Ectodermal cell (in vitro differentiated cells): ENCODE results near the gene DPP10.

Experiments
- H3K27ac ChIP-seq: 2 replicates; pipeline ENCODE4 v1.7.0; 2013; ENCODE audit warnings: mild to moderate bottlenecking, low read depth, low read length; ENCODE audit not compliant: insufficient read depth, poor library complexity, severe bottlenecking
- H3K27me3 ChIP-seq: 2 replicates; pipeline ENCODE4 v1.7.0; 2013; ENCODE audit warnings: mild to moderate bottlenecking, low read length; ENCODE audit not compliant: insufficient read depth, control insufficient read depth, poor library complexity, severe bottlenecking
- H3K36me3 ChIP-seq: one replicate; pipeline ENCODE4 v1.7.0; 2013; ENCODE audit warnings: low read length; ENCODE audit not compliant: control insufficient read depth, insufficient read depth
- H3K4me1 ChIP-seq: one replicate; pipeline ENCODE4 v1.7.0; 2013; ENCODE audit warnings: low read length; ENCODE audit not compliant: control insufficient read depth, insufficient read depth
- H3K4me3 ChIP-seq: 2 replicates; pipeline ENCODE4 v1.7.0; 2013; ENCODE audit warnings: low read depth, low read length, control low read depth; ENCODE audit not compliant: insufficient read depth
- H3K9me3 ChIP-seq: 2 replicates; pipeline ENCODE4 v1.7.0; 2013; ENCODE audit warnings: mild to moderate bottlenecking, low read length, moderate library complexity; ENCODE audit not compliant: control insufficient read depth
- WGBS, 2 experiments: methylation state at CpG; one replicate each; pipeline ENCODE4 v1.1.7; 2013; ENCODE audit warnings: missing lambda C conversion rate in 2 of 2; 5-methylcytosine and 5-hydroxymethylcytosine counted together

Gene DPP10

DNA sequence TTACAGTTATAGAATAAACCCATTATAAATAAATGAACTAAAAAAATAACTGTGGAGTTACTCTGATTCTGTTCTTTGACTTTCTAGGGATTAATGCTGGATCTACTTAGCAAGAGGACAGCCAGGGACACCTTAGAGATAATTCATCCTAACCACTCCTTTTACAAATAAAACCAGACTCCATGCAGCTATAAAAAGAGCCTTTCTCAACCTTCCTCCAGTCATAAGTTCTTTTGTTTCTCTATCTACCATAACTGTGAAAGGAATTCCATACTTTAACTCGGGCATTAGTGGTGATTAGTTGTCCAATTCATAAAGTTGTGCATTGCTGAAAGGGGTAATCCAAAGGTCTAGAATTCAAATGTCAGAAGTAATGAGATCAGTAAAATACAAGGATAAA, 682.4 kb downstream of the DPP10 start:
- Histone ChIP-seq H3K36me3 (no peaks in the 10 kb centered on the region), H3K27ac (no peak overlapping the region), H3K27me3 (no peaks in the 10 kb centered on the region), H3K9me3 (no peaks in the 10 kb centered on the region), H3K4me1 (no peaks in the 10 kb centered on the region), H3K4me3 (no peak overlapping the region)
- WGBS, 2 experiments: 80 to 100% methylated on average over 1 of the region's 1 CpG

DNA sequence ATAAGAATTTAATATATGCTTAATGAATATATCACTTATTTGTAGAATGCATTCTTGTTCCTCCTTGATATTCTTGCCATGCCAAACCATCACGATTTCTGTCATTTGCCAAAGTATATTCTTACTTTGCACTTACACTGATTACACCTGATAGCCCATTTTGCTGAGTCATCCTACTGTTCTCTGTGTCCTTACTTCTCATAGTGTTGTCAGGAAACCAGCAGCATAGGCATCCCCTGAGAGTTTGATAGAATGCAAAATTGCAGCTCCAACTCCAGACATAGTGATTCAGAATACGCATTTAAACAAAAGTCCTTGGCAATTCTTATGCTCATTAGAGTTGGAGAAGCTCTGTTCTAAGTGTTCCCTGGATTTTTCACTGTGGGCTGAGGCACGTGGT, 687.1 kb downstream of the DPP10 start:
- H3K4me1 ChIP-seq: no peaks in the 10 kb centered on the region
- H3K27ac ChIP-seq: no peak overlapping the region
- 86 to 89% methylated on average over 3 of the region's 3 CpGs for WGBS, 2 experiments
- H3K27me3 ChIP-seq: no peaks in the 10 kb centered on the region
- no peaks in the 10 kb centered on the region for H3K36me3 ChIP-seq
- no peaks in the 10 kb centered on the region for H3K9me3 ChIP-seq
- H3K4me3 ChIP-seq: no peak overlapping the region

DNA sequence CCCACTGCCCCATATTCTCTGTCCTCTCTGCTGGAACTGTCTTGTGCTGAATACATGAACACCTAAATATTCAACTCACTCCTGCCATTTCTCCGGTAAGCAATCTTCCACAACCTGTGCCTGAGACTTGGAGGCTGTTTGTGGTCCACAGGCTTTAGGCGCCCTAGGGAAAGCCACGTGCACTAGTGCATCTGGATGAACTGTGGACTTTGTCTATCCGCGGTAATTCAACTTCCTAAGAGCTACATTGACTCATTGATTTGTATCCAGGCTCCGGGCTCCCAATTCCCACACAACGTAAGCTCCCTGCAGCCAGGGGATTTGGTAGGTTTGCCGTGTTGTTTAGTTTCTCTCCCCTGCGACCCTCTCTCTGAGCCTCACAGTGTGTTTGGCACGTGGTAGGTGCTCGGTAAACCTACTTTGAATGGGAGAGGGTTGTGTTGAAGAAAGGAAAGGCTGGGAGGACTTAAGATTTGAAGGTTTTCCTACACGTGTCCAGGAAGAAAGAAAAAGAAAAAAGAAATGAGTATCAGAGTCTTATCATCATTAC, 718.2 kb downstream of the DPP10 start:
- H3K4me3 ChIP-seq: peak overlapping the region; percentile 53
- 58 to 62% methylated on average over 12 of the region's 12 CpGs for WGBS, 2 experiments
- H3K36me3 ChIP-seq: no peaks in the 10 kb centered on the region

DNA sequence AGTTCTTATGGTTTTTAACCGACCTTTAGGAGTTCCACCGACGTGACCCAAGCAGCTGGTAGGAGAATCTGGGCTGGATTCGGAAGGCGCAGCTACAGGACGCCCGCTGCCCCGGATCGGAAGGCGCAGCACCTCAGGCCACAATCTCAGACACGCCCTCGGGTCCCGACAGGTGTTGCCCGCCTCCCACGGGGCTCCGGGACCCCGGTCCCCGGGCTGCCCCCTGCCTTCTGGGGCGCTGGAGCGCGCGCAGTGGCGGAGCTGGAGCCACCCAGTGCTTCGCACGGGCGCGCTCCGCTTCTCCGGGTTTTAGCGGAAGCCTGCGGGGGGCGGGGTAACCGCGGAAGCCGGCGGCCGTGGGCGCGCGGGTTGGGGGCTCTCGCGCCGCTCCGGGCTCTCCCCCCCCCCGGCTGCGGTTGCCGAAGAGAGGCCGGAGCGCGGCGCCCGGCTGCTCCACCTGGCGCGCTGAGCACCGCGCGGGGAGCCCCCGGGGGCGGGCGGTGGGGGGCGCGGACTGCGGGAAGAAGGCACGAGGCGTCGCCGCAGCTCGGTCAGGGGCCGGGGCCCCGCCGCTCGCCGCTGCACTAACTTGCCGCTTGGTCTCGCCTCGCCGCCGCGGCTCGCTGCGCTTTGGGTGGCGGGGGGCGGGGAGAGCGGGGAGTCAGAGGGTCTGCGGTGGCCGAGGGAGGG, 718.8 kb downstream of the DPP10 start:
- peak overlapping the region; percentile 53 for H3K4me3 ChIP-seq
- no peaks in the 10 kb centered on the region for H3K36me3 ChIP-seq
- H3K9me3 ChIP-seq: no peaks in the 10 kb centered on the region
- H3K27ac ChIP-seq: no peak overlapping the region
- H3K27me3 ChIP-seq: peaks cover 48% of the 10 kb centered on the region
- 1% methylated on average over 86 of the region's 86 CpGs for WGBS, 2 experiments
- no peaks in the 10 kb centered on the region for H3K4me1 ChIP-seq

More for the DNA sequence above, 718.2 kb downstream of the DPP10 start:
- no peaks in the 10 kb centered on the region for H3K4me1 ChIP-seq
- no peak overlapping the region for H3K27ac ChIP-seq
- H3K9me3 ChIP-seq: no peaks in the 10 kb centered on the region
- H3K27me3 ChIP-seq: peaks cover 48% of the 10 kb centered on the region

DNA sequence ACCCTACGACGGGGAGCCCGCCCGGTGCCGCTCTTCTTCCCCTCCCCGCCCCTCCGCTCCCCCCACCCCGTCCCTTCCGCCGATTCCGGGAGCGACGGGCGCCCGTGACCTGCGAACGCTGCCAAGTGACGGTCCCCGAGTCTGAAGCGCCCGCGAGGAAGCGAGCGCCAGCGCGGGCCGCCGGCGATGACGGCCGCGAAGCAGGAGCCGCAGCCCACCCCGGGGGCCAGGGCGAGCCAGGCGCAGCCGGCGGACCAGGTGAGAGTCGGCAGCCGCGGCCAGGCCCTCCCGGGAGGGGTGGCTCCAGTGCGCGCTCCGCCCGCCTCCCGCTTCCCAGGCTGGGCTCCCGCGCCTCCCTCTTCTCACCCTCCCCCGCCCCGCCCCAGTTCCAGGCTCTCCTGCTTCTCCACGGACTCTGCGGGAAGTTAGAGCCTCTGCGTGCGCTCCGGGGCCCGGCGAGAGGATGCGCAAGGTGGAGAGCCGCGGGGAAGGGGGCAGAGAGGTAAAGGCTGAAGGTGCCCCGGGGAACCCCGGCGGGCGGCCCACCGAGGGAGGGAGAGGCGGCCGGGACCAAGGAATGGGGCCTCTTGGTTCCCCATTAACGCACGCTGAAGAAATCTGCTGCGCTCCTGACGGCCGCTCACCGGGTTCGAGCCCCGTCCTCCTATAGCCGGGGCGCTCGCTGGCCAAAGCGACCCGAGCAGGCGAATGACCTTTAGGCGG, 719.5 kb downstream of the DPP10 start:
- Histone ChIP-seq H3K36me3 (no peaks in the 10 kb centered on the region), H3K4me3 (peak overlapping the region; percentile 53), H3K9me3 (no peaks in the 10 kb centered on the region), H3K27me3 (peaks cover 48% of the 10 kb centered on the region), H3K27ac (no peak overlapping the region), H3K4me1 (no peaks in the 10 kb centered on the region)
- WGBS, 2 experiments: 0% methylated on average over 81 to 83 of the region's 83 CpGs

DNA sequence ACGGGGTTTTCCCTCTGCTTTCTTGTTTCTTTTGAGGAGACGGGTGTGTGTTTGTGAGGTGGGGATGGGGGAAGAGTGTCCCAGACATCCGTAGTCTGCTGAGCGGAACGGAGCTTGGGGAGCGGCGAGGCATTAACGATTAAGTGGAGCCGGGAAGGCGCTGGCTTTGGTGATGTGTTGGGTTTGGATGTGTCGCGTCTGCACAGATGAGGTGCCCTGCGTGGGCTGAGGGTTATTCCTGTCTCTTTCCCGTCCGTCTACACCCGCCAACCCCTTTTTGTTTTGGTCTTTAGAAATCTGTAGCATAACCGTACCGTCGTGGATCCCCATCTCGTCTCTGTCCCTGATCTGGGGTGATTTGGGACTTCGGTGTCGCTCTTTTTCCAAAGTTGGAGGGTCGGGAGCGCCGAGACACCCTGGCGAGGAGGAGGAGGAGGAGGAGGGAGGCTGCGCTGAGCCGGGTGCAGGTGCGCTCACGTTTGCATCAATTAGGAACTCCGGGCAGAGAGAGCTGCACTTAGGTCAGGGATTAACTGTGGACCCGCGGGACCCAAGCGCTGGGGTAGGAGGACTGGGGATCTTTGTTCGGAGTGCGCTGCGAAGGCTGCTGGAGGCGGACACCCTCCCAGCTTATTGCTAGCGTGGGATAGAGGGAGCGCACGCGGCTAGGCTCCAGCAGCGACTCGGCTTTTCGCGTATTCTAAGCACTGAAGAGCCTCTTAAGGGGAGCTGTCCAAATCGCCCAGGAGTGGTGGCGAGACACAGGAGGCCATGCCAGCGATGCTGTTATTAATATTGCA, 720.3 kb downstream of the DPP10 start:
- no peaks in the 10 kb centered on the region for H3K9me3 ChIP-seq
- WGBS, 2 experiments: 1 to 2% methylated on average over 49 of the region's 49 CpGs
- H3K4me3 ChIP-seq: peak overlapping the region; percentile 53
- no peaks in the 10 kb centered on the region for H3K4me1 ChIP-seq
- no peaks in the 10 kb centered on the region for H3K36me3 ChIP-seq
- H3K27me3 ChIP-seq: peaks cover 48% of the 10 kb centered on the region
- no peak overlapping the region for H3K27ac ChIP-seq

DNA sequence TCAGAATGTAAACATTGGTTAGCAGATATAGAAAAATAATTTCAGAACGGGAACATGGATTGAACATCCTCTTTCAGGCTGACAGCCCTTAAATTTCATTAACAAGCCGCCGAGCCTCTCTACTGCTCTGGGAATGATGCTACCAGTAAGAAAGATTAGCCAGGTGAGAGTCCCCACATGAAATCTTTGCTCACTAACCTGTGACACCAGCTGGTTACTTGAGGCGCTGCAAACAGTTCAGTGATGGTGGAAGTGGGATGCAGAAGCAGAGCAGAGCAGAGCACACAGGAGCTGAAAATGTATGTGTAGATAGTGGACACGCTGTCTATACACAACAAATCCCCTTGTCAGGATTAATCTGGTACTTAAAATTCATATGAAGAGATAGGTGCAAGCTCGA, 721.1 kb downstream of the DPP10 start:
- no peak overlapping the region for H3K4me3 ChIP-seq
- H3K27me3 ChIP-seq: peaks cover 48% of the 10 kb centered on the region
- 61 to 63% methylated on average over 5 to 6 of the region's 6 CpGs for whole genome bisulfite sequencing, 2 experiments
- H3K36me3 ChIP-seq: no peaks in the 10 kb centered on the region
- no peaks in the 10 kb centered on the region for H3K9me3 ChIP-seq
- no peak overlapping the region for H3K27ac ChIP-seq
- H3K4me1 ChIP-seq: no peaks in the 10 kb centered on the region

DNA sequence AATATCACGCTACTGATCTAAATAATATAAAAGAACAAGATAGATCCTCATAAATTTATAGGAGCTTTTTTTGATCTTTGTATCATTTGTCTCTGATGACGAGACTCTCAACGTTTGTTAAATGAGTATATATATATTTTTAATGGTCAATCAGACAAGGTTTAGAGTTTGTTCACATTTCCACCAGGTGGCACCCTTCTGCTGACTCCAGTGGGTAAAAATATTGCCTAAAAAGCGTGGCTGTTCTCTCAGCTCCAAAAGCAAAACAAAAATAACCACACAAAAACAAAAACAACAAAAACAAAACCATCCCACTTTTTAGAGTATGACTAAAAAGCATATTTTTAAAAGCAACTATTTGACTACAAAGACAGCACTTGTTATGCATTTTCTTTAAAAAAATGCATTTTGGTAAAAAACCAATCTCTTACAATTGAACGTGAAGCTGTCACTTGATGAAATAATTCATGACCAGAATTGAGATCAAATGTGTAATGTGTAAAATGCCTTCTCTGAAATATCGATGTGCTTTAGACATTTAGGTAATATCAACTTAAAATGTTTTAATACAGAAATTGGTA, 723.2 kb downstream of the DPP10 start:
- no peaks in the 10 kb centered on the region for H3K36me3 ChIP-seq
- WGBS, 2 experiments: 53 to 68% methylated on average over 3 to 4 of the region's 6 CpGs
- no peak overlapping the region for H3K4me3 ChIP-seq
- H3K27ac ChIP-seq: no peak overlapping the region
- H3K27me3 ChIP-seq: peaks cover 42% of the 10 kb centered on the region
- H3K4me1 ChIP-seq: no peaks in the 10 kb centered on the region
- H3K9me3 ChIP-seq: no peaks in the 10 kb centered on the region

DNA sequence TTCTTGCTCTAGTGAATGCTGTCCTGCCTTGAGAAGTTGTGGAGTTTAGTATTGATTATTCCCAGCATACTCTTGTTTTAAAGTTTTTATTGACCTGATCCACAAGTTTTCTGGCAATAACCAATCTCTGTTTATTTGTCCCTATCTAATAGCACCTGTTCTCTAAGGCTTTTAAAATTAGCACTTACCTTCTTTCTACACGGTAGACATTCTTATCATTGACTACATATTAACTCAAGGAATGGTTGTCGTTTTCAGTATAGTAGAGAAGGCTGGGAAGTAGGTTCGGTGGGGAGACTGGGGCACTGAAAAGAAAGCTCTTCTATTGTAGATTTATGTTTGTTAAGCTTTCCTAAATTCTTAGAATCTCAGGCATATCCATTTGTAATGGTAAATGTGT, 726.0 kb downstream of the DPP10 start:
- Histone ChIP-seq H3K36me3 (no peaks in the 10 kb centered on the region), H3K9me3 (no peaks in the 10 kb centered on the region), H3K27me3 (peaks cover 14% of the 10 kb centered on the region), H3K4me1 (no peaks in the 10 kb centered on the region), H3K4me3 (no peak overlapping the region), H3K27ac (no peak overlapping the region)
- WGBS, 2 experiments: 80 to 90% methylated on average over 1 to 2 of the region's 3 CpGs
